Progenitor cell of endocrine pancreas (in vitro differentiated cells): ENCODE results near the gene ENOSF1. TPM values are rescaled to one million over a fixed set of nuclear protein-coding genes. Genes with fewer than 3 reads are reported as not detected.

Source experiments
- DNase-seq: peaks from one replicate; pipeline ENCODE4 v3.0.0; 2021; ENCODE audit warnings: low spot score; ENCODE audit not compliant: unreplicated experiment
- H3K27ac Mint-ChIP-seq: 2 replicates; pipeline ENCODE4 v1.8.0; 2021; ENCODE audit warnings: mild to moderate bottlenecking, moderate library complexity, mixed read lengths
- H3K27me3 Mint-ChIP-seq: 2 replicates; pipeline ENCODE4 v1.8.0; 2021; ENCODE audit warnings: mixed read lengths
- H3K36me3 Mint-ChIP-seq: 2 replicates; pipeline ENCODE4 v1.8.0; 2022; ENCODE audit warnings: mixed read lengths; ENCODE audit not compliant: insufficient read depth
- H3K4me1 Mint-ChIP-seq: 2 replicates; pipeline ENCODE4 v1.8.0; 2021; ENCODE audit warnings: low read depth, mixed read lengths
- H3K4me3 Mint-ChIP-seq: 2 replicates; pipeline ENCODE4 v1.8.0; 2021; ENCODE audit warnings: low read depth, mild to moderate bottlenecking, moderate library complexity, mixed read lengths
- H3K9me3 Mint-ChIP-seq: 2 replicates; pipeline ENCODE4 v1.8.0; 2021; ENCODE audit warnings: low read depth, mixed read lengths
- CTCF ChIP-seq: fragments of 200-600 bp; sonication (generic); IDR thresholded peaks from one replicate; pipeline ENCODE4 v1.5.0; 2021; ENCODE audit warnings: antibody characterized with exemption, mild to moderate bottlenecking; ENCODE audit not compliant: unreplicated experiment
- total RNA-seq: library from RNA; stranded (reverse); gene quantifications from 2 replicates; pipeline ENCODE4 v1.2.1, GENCODE V29; 2021

Gene ENOSF1
- total RNA-seq, 1 donor from 2014 or later = 70.8 TPM

DNA sequence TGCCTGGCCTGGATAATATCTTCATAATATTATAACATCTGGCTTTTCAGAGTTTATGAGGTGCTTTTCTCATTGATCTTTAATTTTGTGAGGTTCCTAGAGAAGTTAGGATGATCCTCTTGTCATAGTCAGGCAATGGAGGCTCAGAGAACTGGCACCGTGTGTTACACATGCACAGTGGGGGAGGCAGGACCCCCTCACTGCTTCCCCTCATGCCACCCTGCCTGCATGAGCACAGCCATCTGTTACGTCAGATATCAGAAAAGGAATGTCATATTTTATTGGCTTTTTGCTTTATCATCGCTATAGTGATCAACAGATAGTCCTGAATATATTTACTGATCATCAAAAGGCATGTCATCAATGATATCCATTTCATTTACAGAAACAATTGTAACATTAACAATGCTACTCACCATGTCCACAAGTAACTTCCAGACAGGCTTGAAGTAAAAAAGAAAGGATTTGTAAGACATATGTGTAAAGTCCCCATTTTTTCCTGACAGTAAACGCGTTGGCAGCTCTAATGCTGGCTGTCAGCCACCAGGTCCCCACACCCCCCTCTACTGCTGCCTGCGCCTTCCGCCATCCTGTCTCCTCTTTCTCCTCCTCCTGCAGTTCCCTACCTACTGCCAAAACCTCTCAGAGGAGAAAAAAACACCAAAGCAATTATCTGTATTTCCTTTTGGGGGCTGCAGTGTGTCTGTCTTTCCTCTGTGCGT lies 18.8 kb downstream of the ENOSF1 start:
- no peak for DNase-seq
- no peak for TF ChIP-seq CTCF
- no peaks in the 10 kb centered on the region for H3K9me3 Mint-ChIP-seq
- H3K4me3 Mint-ChIP-seq = no peak overlapping the region
- H3K4me1 Mint-ChIP-seq = no peaks in the 10 kb centered on the region
- H3K27me3 Mint-ChIP-seq = no peaks in the 10 kb centered on the region
- H3K36me3 Mint-ChIP-seq = peaks cover 1% of the 10 kb centered on the region
- H3K27ac Mint-ChIP-seq = no peak overlapping the region

DNA sequence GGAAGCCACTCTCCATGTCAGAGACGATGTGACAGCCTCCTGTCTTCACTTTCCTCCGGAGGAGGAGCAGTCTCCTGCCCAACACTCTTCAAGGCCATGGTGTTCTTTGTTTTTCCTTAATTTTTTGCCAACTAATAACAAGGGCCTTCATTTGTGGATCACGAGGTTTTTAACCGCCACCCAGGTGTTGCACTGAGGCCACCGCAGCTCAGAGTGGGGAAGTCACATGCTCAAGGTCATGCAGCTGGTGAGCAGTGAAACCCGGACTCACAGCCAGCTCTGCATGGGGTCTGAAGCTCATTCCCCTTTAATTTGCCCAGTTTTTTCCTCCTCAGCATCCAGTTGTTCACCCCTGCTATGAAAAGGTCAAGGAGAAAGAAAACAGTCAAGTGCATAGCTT lies 19.6 kb downstream of the ENOSF1 start:
- H3K27me3 Mint-ChIP-seq = no peaks in the 10 kb centered on the region
- H3K27ac Mint-ChIP-seq = no peak overlapping the region
- H3K4me1 Mint-ChIP-seq = no peaks in the 10 kb centered on the region
- TF ChIP-seq CTCF = no peak
- no peaks in the 10 kb centered on the region for H3K9me3 Mint-ChIP-seq
- H3K4me3 Mint-ChIP-seq = no peak overlapping the region
- H3K36me3 Mint-ChIP-seq = peaks cover 1% of the 10 kb centered on the region
- DNase-seq = no peak

DNA sequence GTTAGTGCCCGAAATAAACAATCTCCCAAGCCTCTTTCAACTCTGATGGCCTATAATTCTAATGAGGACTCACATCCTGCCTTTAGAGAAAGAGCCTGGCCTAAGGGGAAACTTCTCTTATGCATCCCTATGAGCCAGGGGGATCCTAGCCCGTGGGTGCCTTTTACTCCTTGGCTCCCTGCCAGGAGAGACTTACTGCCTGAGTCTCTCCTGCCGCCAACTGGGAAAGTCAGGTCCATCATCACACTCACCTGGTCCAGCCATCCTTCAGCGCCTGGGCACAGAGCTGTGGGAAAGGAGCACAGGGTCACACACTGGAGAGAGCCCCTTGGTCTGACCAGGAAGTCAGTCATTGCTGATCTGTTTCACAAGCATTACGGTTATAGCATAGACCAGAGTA lies 24.1 kb downstream of the ENOSF1 start:
- H3K4me3 Mint-ChIP-seq = no peak overlapping the region
- H3K9me3 Mint-ChIP-seq = no peaks in the 10 kb centered on the region
- H3K4me1 Mint-ChIP-seq = peaks cover 11% of the 10 kb centered on the region
- peaks cover 5% of the 10 kb centered on the region for H3K36me3 Mint-ChIP-seq
- TF ChIP-seq CTCF = no peak
- H3K27ac Mint-ChIP-seq = no peak overlapping the region
- H3K27me3 Mint-ChIP-seq = no peaks in the 10 kb centered on the region
- no peak for DNase-seq

DNA sequence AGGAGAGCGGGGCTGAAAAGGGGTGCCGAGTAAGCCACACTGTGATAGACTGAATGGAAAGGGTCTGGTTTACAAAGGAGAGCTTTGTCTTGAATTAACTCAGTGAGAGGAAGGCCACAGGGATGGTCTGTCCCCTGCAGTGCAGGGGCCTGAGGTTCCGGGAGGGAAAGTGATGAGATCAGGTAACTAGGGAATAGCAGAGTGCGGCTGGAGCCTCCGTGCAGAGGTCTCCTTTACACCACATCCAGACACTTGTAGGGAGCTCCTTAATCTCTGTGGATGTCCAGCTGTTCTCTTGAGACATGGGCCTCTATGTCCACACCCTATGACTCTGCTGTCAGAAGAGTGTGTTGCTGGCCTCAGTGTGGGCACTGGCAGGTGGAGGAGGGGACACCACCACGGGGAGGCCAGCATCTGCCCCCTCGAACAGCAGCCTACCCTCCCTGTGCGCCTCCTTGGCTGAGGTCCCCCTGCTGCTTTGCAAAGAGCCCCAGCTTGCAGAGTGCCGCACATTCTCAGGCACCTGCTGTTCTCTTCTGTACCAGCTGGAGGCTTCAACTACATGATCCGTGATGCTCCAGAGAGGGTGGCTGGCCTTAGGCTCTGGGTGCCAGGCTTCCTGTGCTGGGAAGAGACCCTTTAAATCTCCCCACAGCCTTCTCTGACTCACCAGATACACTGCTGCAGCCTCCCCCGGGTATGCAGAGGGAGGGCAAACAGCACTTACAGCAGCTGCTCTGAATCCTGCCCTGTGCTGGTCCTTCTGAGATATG lies 25.9 kb downstream of the ENOSF1 start:
- H3K4me3 Mint-ChIP-seq = no peak overlapping the region
- no peaks in the 10 kb centered on the region for H3K9me3 Mint-ChIP-seq
- TF ChIP-seq CTCF = no peak
- H3K4me1 Mint-ChIP-seq = peaks cover 19% of the 10 kb centered on the region
- peaks cover 8% of the 10 kb centered on the region for H3K36me3 Mint-ChIP-seq
- H3K27me3 Mint-ChIP-seq = no peaks in the 10 kb centered on the region
- no peak for DNase-seq
- no peak overlapping the region for H3K27ac Mint-ChIP-seq

- TF ChIP-seq CTCF = no peak
- Mint-ChIP-seq H3K4me1 (peaks cover 19% of the 10 kb centered on the region), H3K9me3 (no peaks in the 10 kb centered on the region), H3K27me3 (no peaks in the 10 kb centered on the region), H3K36me3 (peaks cover 9% of the 10 kb centered on the region), H3K4me3 (no peak overlapping the region), H3K27ac (no peak overlapping the region)
- no peak for DNase-seq
These were observed 27.0 kb downstream of the ENOSF1 start for GRCh38 chr18:685438-685837.
